Stimulated activated CD4-positive, alpha-beta T cell treated with anti-CD3 and anti-CD28 coated beads, TNF-alpha, amount 100 ng/mL, for 48 hours (primary cell): ENCODE data around the gene ENPP3.

Experiments
- DNase-seq, 3 donors: peaks; one replicate each; pipeline ENCODE4 v3.0.0-alpha.2; 2020; ENCODE audit warnings: low read depth in 3 of 3

The ENPP3 gene

GRCh38 chr6:131636880-131637792, at the start of gene ENPP3:
TSS of gene ENPP3 (plus strand) at chr6:131637302. CDS start at chr6:131637385, 83 bp downstream.
- DNase-seq, result no peak

- no peak for DNase-seq
These were observed 49.2 kb upstream of the ENPP3 start for GRCh38 chr6:131587909-131588308.

- no peak for DNase-seq
These were observed 48.5 kb upstream of the ENPP3 start for GRCh38 chr6:131588643-131589042.

DNA sequence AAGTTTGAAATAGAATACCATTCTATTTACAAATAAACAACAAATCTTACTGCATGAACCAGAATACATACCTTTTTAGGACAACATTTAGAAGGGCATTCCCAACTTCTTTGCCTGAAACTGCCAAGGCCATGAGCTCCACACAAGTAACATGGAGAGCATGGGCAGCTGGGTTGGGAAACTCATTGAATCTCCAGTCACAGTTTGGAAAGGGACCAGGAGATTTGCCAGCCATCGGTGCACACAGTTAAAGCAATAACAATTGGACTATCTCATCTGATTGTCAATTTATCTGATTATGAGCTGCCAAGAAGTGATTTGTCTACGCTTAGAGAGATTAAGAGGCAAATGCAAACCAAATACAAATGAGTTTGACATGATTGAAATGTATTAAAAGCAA, 44.2 kb upstream of the ENPP3 start:
- no peak for DNase-seq

DNA sequence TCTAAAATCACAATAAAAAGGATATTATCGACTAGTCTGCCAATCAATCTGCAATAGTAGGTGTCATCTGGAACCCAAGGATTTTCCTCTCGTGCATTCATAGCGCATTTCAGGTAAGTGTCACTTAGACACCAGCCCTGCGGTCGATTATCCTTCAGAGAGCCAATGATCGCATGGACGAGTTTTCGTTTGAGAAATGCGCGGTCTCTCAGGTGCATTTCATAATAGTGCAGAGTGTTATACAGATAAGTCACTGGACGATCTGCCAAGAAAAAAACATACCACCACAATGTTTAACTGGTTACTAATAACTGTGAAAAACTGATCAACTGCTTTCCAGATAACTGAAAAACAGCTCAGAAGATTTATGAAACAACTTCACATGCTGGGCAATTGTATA, 43.0 kb upstream of the ENPP3 start:
- no peak for DNase-seq

DNA sequence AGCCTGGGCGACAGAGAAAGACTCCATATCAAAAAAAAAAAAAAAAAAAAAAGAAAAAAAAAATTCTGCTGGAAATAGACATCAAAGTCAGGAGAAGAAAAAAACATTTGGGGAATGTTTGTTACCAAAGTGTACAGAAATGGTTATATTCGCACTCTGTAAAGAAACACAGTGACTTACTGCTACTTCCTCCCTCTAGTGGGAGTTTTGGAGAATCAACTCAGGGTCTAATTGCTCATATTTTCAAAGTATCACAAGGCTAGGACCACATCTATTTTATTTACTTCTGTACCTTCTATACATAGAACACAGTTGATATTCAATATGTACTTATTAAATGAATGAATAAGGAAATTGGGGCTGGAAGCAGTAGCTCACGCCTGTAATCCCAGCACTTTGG, 39.7 kb upstream of the ENPP3 start:
- no peak for DNase-seq

DNA sequence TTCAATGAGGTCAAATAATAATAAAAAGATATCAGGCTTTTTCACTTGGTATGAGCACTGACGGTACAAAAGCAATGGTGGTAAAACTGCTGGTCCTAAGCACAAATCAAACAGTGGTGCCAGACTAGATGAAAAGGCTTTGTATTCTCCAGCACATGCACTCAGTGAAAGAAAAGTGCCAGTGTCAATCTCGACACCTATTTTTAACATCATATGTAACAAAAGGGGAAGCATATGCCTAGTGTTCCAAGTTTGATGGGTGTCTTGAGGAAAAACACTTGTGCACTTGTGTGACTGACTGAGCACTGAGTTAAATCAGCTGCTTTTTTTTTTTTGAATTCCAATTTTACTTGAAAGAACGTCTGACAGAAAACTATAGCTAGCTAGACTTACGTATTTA, 36.4 kb upstream of the ENPP3 start:
- DNase-seq, result no peak

DNA sequence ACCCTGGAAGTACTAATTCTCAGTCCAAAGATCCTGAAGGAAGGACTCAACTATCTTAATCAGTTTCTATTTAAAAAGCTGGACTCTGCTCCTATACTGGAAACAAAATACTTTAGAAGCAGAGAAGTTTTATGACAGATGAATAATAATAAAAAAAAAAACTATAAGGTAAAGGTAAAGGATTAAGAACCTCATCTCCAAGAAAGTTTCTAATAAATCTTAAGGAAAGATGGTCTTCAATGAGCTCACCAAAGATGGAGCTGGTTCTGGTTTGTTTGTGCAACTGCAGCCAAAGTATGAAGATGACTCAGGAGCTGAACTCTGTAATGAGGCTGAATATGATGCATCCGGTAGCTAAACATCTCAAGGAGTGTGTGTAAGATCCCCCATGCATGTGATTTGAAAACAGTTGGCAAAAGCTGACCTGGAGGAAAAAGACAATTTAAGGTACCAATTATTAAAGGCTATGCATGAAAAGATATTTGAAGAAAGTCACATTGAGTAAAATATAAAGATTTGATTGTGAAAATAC, 34.3 kb upstream of the ENPP3 start:
- no peak for DNase-seq

- DNase-seq, result no peak
These were observed 23.7 kb upstream of the ENPP3 start for GRCh38 chr6:131613296-131613925.

DNA sequence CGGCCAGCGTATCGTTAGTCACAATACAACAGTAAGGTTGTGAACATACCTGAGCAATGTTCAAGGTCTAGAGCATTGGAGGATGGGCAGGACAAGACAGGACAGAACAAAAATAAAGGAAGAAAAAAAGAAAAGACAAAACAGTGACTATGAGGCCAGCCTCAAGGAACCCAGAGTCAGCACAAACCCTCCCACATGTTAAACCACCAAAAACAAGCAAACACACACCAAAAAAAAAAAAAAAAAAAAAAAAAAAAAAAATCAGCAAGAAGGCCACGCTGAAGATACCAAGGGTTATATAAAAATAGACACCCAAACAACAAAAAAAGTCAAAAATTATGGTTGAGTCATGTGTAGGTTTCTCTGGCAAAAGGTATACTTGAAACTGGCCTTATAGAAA, 21.8 kb upstream of the ENPP3 start:
- no peak for DNase-seq

- peak; percentile 87 to 94 (median 91) for DNase-seq
These were observed 9.1 kb upstream of the ENPP3 start, which contains the start of gene MED23 for GRCh38 chr6:131627724-131628682. TSS of gene MED23 (minus strand) at chr6:131628242. CDS start at chr6:131628049, 193 bp downstream.

- DNase-seq, result no peak
These were observed 8.4 kb upstream of the ENPP3 start for GRCh38 chr6:131628726-131629125.

DNA sequence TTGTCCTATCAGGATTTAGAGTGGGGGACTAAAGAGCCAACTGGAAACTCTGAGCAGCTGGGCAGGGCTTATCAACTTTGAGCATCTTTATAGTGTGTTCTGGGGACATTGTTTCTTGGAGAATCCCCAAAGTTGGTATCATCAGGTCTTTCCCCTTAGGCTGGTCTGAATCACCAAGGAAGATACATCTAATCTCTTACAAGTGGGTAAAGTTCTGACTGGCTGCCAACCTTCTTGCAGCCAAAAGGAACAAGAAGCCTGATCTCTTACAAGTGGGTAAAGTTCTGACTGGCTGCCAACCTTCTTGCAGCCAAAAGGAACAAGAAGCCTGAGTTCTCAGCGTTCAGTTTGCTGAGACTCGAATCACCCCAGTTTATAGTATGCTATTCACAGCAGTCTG, 7.5 kb upstream of the ENPP3 start:
- DNase-seq, result no peak

GRCh38 chr6:131631625-131632289, 5.3 kb upstream of the ENPP3 start:
- no peak for DNase-seq

DNA sequence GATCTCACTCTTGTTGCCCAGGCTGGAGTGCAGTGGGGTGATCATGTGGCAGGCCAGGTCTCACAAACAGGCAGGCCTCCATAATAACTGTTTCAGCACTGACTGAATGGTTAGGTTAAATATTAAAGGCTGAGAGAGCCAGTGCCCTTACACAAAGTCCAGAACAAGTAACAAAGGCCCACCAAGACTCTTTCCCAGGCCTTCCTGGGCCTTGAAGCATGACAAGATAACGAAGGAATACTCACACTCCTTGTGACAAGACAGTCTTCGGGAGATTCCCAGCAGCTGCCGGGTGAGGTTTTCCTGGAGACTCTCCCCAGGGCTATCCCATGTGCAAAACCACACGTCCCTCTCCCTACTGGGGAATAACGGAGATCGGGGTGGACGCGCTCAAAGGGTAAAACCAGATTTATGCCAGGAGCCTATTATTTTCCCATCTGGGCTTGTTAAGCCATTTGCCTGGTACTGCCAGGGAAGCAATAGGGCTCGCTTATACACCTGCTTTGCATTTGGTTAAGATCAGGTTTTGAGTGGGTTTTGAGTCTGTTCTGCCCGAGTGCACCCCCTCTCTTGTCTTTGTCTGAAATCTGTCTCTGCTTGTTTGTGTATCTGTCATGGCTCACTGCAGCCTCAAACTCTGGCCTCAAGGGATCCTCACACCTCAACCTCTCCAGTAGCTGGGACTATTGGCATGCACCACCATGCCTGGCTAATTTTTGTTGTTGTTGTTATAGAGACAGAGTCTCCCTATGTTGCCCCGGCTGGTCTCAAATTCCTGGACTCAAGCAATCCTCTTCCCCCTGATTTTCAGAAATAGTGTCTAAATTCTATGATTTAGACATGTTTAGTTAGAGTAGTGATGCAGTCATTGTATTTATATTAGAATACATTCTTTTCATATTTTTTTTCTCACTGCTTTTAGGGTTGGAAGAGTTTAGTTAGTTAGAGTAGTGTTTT, 1.4 kb upstream of the ENPP3 start:
- DNase-seq, result no peak

GRCh38 chr6:131638013-131638412, 911 bp downstream of the ENPP3 start:
- no peak for DNase-seq

DNA sequence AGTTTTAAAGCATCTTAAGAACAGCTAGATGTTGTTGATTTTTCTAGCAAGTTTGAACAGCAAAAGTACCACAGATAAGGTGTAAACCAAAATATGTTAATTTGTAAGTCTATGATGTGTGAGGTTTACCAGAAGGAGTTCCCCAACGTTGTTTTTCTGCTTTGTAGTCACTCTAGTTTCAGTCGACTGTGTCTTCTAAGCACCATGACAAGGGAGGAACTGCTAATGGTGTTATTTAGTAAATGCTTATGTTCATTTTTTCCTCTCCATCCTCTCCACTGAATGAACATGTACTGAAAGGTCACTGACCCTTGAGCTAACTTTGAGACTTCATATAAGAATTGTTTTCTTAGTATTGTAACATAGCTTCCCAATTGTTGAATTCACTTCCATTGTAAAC, 3.0 kb downstream of the ENPP3 start:
- DNase-seq, result no peak

DNA sequence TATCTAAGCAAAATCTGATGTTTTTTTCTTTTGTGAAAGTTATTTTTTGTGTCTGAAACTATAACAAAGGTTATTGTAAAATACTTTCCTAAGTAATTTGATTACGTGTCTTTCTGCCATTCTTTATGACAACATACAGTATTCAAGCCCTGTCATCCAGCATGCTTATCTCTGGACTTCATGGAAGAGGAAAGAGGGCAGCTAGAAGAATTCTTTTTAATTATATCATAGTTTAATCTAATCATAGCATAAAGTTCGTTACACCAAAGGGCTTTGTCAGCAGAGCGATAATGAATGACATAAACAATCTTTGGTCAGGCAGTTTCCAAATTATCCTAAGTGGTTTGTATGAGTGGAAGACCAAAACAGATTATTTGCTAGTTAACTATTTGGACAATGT, 3.5 kb downstream of the ENPP3 start:
- no peak for DNase-seq

DNA sequence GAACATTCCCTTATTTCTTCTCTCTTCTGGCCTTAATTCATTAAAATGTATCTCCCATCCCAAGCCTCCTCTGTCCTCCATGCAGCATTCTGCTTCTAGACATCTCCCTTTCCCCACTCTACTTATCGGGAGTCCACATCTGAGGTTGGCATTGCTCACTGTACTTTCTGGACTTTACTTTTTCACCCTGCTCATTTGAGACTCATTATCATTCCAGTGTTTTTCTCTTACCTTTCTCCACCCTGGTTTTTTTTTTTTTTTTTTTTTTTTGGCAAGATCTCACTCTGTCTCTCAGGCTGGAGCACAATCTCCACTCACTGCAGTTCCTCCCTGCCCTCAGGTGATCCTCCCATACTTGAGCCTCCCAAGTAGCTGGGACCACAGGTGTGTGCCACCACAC, 4.5 kb downstream of the ENPP3 start:
- no peak for DNase-seq

GRCh38 chr6:131642565-131642964, 5.5 kb downstream of the ENPP3 start:
- no peak for DNase-seq
